ENCODE results near the gene GALNT16.

GRCh38 chr14:69318241-69318640 is 58.3 kb downstream of the GALNT16 start:
- TF ChIP-seq CTCF (IDR thresholded peaks at IDR 0.05): no peak
- no peak for TF ChIP-seq POLR2AphosphoS5 (IDR thresholded peaks at IDR 0.05)
- no peak for TF ChIP-seq POLR2A (IDR thresholded peaks at IDR 0.05)
- TF ChIP-seq EP300 (IDR thresholded peaks at IDR 0.05): no peak

All from suprapubic skin (tissue), 4 donors.